Measurements from ENCODE around the gene ATP2B1. TPM values are rescaled to one million over a fixed set of nuclear protein-coding genes. Genes with fewer than 3 reads are reported as not detected.

Gene ATP2B1
- total RNA-seq, 1 donor from 2014 or later: 105 TPM

DNA sequence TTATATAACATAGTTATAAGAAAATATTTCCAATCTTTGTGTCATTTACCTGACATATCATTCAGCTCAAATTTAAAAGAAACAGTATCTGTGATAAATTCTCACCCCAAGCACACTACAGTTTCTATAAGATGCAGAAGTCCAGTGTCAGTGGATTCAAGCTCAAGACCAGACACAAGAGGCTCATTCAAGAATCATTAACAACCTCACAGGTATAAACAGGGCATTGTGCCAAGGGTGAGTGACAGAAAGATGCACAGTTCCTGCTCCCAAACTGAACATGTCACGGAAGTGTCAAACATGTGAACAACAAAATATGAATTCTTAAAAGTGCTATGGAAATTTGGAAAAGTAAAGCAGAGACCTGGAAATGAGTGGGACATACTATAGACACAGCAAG lies 12.8 kb downstream of the ATP2B1 start:
- no peaks in the 10 kb centered on the region for H3K9me3 Mint-ChIP-seq (ENCODE audit: low read depth)
- TF ChIP-seq, protein P1, sequence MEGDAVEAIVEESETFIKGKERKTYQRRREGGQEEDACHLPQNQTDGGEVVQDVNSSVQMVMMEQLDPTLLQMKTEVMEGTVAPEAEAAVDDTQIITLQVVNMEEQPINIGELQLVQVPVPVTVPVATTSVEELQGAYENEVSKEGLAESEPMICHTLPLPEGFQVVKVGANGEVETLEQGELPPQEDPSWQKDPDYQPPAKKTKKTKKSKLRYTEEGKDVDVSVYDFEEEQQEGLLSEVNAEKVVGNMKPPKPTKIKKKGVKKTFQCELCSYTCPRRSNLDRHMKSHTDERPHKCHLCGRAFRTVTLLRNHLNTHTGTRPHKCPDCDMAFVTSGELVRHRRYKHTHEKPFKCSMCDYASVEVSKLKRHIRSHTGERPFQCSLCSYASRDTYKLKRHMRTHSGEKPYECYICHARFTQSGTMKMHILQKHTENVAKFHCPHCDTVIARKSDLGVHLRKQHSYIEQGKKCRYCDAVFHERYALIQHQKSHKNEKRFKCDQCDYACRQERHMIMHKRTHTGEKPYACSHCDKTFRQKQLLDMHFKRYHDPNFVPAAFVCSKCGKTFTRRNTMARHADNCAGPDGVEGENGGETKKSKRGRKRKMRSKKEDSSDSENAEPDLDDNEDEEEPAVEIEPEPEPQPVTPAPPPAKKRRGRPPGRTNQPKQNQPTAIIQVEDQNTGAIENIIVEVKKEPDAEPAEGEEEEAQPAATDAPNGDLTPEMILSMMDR (IDR thresholded peaks at IDR 0.05; ENCODE audit: unreplicated experiment): no peak
- H3K4me1 Mint-ChIP-seq (ENCODE audit: low read depth): peaks cover 38% of the 10 kb centered on the region
- no peaks in the 10 kb centered on the region for H3K27me3 Mint-ChIP-seq
- DNase-seq (ENCODE audit: low spot score, unreplicated experiment): no peak
- H3K27ac Mint-ChIP-seq: no peak overlapping the region
- H3K36me3 Mint-ChIP-seq (ENCODE audit: insufficient read depth): no peaks in the 10 kb centered on the region
- no peak overlapping the region for H3K4me3 Mint-ChIP-seq (ENCODE audit: low read depth)

DNA sequence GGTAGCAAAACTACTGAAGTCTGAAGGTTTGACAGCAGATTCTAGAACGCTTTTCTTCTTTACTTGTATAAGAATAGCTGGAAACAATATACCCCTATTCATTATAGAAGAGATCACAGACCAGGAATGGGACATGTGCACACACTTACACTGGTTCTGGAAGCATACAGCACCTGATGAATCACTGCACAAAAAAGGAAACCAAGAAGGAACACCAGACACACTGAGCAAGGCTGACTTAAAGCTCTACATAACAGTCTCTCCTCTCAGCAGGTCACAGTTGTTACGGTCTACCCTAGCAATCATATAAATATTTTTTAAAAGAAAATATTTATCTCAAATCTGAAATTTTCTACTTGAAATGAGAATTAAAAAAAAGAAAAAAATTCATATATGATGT lies 13.5 kb downstream of the ATP2B1 start:
- no peaks in the 10 kb centered on the region for H3K9me3 Mint-ChIP-seq (ENCODE audit: low read depth)
- TF ChIP-seq, protein P1 (IDR thresholded peaks at IDR 0.05; ENCODE audit: unreplicated experiment): no peak
- peaks cover 41% of the 10 kb centered on the region for H3K4me1 Mint-ChIP-seq (ENCODE audit: low read depth)
- H3K27ac Mint-ChIP-seq: no peak overlapping the region
- DNase-seq (ENCODE audit: low spot score, unreplicated experiment): no peak
- H3K4me3 Mint-ChIP-seq (ENCODE audit: low read depth): no peak overlapping the region
- no peaks in the 10 kb centered on the region for H3K36me3 Mint-ChIP-seq (ENCODE audit: insufficient read depth)
- H3K27me3 Mint-ChIP-seq: no peaks in the 10 kb centered on the region

DNA sequence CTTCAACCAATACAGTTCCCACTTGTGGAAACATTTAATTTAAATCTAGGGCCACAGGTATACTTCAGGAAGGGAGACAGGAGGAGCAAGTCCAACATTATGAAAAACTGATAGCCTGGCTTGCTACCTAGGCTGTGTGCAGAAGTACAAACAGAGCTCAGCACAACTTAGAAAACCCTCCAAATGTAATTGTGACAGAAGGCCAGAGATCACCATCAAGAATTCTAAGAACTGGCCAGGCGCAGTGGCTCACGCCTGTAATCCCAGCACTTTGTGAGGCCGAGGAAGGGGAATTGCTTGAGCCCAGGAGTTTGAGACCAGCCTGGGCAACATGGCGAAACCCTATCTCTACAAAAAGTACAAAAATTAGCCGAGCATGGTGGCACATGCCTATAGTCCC lies 14.1 kb downstream of the ATP2B1 start:
- H3K36me3 Mint-ChIP-seq (ENCODE audit: insufficient read depth): no peaks in the 10 kb centered on the region
- H3K27ac Mint-ChIP-seq: no peak overlapping the region
- peaks cover 41% of the 10 kb centered on the region for H3K4me1 Mint-ChIP-seq (ENCODE audit: low read depth)
- H3K9me3 Mint-ChIP-seq (ENCODE audit: low read depth): no peaks in the 10 kb centered on the region
- H3K27me3 Mint-ChIP-seq: no peaks in the 10 kb centered on the region
- H3K4me3 Mint-ChIP-seq (ENCODE audit: low read depth): no peak overlapping the region
- no peak for DNase-seq (ENCODE audit: low spot score, unreplicated experiment)
- TF ChIP-seq, protein P1 (IDR thresholded peaks at IDR 0.05; ENCODE audit: unreplicated experiment): no peak

DNA sequence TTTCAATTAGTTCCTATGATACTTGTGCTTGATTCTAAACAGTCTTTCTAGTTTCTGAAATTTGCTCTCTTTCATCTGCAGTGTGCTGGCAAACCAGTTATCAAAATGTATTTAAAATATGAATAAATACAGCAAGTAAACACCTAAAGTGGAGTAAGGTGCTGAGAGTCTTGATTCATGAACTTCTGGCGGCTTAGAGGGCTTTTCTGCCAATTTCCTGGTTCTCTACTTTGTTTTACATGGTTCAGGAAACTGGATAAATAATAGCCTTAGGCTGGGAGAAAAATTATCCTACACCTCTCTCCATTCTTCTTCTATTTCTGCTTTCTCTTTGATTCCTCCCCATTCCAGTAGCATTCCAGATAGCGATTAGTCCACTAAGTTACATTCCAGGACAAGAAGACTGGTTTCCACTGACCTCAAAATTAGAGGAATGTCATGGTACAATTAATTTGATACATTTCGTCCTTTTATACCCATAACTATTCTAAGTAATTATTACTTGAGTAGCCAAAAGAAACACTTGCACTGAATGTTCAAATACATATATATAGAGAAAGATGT lies 14.9 kb downstream of the ATP2B1 start:
- H3K4me3 Mint-ChIP-seq (ENCODE audit: low read depth): no peak overlapping the region
- peaks cover 43% of the 10 kb centered on the region for H3K4me1 Mint-ChIP-seq (ENCODE audit: low read depth)
- no peak for DNase-seq (ENCODE audit: low spot score, unreplicated experiment)

DNA sequence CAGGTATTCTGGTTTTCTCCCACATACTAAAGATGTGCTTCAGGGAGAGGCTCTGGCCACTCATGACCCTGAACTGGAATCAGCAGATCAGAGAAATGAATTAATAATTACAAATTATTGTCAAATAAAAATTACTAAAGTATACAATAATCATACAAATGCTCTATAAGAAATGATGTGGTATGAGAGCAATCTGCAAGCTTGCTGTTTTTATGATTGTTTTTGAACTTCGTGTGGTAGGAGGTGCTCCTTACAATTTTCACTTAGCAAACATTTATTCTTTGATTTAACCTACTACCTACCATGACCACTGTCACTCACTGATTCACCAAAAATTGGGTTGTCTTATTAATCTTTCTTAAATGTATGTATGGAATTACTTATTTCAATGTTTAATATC lies 16.2 kb downstream of the ATP2B1 start:
- no peaks in the 10 kb centered on the region for H3K27me3 Mint-ChIP-seq
- peaks cover 42% of the 10 kb centered on the region for H3K4me1 Mint-ChIP-seq (ENCODE audit: low read depth)
- H3K9me3 Mint-ChIP-seq (ENCODE audit: low read depth): no peaks in the 10 kb centered on the region
- H3K4me3 Mint-ChIP-seq (ENCODE audit: low read depth): no peak overlapping the region
- H3K27ac Mint-ChIP-seq: no peak overlapping the region
- no peak for DNase-seq (ENCODE audit: low spot score, unreplicated experiment)
- no peaks in the 10 kb centered on the region for H3K36me3 Mint-ChIP-seq (ENCODE audit: insufficient read depth)
- TF ChIP-seq, protein P1 (IDR thresholded peaks at IDR 0.05; ENCODE audit: unreplicated experiment): no peak

More for the DNA sequence above, 14.9 kb downstream of the ATP2B1 start:
- H3K9me3 Mint-ChIP-seq (ENCODE audit: low read depth): no peaks in the 10 kb centered on the region
- no peaks in the 10 kb centered on the region for H3K27me3 Mint-ChIP-seq
- TF ChIP-seq, protein P1 (IDR thresholded peaks at IDR 0.05; ENCODE audit: unreplicated experiment): no peak
- H3K27ac Mint-ChIP-seq: peak overlapping the region; percentile 63
- no peaks in the 10 kb centered on the region for H3K36me3 Mint-ChIP-seq (ENCODE audit: insufficient read depth)
